GM21526 (cell line): ENCODE measurements around the gene C15orf62.
A peak's percentile ranks its signal among the peaks of the same experiment; 100 is the strongest.

Experiments used
- ATAC-seq: cut with Tn5 transposase; IDR thresholded peaks from one replicate; pipeline ENCODE4 v1.9.1; 2021; ENCODE audit warnings: moderate library complexity; ENCODE audit not compliant: unreplicated experiment, low FRiP score

Gene C15orf62

GRCh38 chr15:40775740-40776536 lies 6.2 kb downstream of the C15orf62 start:
- ATAC-seq = no peak

DNA sequence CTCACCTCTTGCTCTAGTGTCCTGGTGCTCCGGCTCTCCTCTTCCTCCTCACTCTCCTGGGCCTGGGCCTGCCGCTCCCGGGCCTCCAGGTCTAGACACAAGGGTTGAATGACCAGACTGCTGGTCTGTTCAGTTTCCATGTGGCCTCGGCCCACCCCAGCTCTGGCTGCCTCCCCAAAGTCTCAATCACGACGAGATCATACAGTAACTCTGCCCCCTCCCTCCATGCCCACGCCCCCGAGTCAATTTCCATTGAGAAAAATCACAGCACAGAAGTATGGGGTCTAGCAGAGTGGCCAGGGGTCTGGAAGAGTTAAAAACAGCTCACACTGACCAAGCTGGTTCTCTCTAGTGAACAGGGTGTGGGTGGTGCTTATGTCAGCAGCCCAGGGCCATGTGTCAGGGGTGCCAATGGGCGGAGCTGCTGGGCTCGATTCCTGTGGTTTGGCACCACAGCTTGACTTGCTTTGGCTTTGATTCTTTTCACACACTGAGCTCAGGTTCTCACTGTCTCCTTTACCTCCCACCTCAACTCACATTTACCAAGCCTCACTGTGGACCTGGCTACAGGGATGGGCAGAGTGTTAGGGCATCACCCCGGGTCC lies 6.9 kb downstream of the C15orf62 start:
- no peak for ATAC-seq

DNA sequence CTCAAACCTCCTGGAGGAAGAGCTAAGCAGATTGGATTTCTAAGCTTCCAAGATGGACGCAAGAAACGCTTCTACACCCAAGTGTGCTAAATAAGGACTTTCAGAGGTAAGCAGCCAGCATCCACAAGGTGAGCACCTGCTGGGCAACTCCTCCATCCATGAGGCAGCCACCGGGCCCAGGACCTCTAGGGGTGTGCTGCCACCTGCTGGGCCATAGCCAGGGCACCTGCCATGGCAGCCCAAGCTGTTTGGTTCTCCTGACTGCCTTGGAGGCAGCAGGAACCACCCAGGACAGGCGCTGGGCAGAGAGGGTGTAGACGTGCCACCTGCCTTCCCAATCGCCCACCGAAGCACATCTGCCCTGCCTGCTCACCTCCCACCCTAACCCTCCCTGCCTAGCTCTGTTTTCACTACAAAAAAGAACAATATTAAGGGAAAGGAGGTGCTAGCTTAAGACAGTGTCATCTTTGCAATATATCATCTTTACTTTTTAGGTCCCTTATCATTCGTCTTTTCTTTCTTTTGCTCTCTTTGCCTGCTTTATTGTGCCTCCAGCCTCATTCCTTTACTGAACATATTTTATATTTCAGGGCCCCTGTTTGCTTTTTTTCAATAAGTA lies 12.9 kb downstream of the C15orf62 start:
- ATAC-seq = peak; percentile 67

DNA sequence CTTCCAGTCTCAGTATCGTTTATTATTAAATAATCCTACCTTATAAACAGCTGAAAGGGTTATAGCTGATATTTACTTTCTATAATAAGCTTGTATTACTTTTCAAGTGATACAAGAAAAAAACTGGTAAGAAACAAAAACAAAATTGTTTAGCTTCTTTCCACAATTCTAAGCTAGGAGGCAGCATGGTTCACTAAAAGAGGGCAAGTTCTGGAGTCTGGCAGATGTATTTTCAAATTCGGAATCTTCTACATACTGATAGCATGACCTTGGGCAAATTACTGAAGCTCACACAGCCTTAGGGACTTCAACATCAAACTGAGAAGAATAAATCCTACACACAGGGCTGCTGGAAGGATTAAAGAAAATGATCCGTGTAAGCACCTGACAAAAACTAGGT lies 15.4 kb downstream of the C15orf62 start:
- ATAC-seq = no peak

DNA sequence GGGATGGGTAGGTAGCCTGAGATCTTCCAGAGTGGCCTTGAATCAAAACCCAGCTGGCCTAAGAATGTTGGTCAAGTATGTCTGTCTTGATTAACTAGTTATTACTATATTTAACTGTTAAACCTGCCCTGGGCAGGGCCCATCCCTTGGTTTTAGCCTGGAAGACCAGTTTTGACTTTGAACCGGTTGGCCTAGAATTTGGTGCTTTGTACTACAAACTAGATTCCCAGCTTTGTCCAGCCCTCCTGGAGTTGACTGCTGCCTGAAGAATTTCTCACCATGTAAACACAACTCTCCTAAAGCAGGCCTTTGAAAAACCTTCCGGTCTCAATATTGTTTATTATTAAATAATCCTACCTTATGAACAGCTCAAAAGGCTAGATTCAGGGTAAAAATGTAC lies 16.0 kb downstream of the C15orf62 start:
- no peak for ATAC-seq

- no peak for ATAC-seq
Measured at GRCh38 chr15:40787344-40787841, 17.6 kb downstream of the C15orf62 start.

DNA sequence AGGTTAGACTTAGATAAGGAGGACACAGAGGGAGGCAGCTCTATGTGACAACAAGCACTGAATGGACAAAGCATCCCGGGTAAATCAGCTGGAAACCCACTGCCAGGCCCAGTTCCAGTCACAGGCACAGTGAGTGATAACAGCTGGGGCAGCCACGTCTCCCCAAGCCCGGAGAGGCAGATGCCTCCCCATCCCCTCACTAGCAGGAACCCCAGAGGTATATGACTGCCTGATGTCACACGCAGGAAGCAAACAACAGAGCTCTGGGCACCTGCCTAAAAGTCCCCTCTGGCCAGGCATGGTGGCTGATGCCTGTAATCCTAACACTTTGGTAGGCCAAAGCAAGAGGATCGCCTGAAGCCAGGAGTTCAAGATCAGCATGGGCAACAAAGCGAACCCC lies 18.2 kb downstream of the C15orf62 start:
- ATAC-seq = no peak

- no peak for ATAC-seq
Measured at GRCh38 chr15:40789119-40789518, 19.3 kb downstream of the C15orf62 start.

- no peak for ATAC-seq
Measured at GRCh38 chr15:40789999-40790398, 20.2 kb downstream of the C15orf62 start.

DNA sequence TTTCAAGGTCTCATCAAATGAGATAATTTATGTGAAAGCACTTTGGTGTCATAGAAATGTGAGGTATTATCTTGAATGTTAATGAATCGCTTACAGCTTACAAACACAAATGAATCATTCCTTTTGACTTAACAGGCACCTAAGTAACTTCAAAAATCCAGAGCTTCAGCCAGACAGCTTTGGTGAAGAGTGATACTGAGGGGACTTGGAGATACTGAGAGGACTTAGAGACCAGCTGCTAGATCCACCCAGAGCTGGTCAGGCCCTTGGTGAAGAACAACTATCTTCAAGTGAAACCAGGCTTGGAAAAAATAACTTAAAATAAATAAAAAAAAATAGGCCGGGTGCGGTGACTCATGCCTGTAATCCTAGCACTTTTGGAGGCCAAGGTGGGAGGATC lies 20.9 kb downstream of the C15orf62 start:
- no peak for ATAC-seq

DNA sequence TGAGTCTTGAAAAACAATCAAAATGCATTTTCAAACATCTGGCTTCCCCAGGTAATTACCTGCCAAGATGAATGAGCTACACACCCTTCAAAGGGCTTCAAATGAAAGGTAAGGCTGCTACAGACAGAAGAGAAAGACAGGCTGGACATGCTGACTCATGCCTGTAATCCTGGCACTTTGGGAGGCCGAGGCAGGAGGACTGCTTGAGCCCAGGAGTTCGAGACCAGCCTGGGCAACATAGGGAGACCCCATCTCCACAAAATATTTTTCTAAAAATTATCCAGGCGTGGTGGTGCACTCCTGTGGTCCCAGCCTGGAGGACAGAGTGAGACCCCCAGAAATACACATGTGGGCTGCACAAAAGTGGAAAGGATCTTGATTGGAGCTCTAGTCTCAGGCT lies 22.6 kb downstream of the C15orf62 start:
- ATAC-seq = no peak

- no peak for ATAC-seq
Measured at GRCh38 chr15:40793216-40793989, 23.6 kb downstream of the C15orf62 start.

DNA sequence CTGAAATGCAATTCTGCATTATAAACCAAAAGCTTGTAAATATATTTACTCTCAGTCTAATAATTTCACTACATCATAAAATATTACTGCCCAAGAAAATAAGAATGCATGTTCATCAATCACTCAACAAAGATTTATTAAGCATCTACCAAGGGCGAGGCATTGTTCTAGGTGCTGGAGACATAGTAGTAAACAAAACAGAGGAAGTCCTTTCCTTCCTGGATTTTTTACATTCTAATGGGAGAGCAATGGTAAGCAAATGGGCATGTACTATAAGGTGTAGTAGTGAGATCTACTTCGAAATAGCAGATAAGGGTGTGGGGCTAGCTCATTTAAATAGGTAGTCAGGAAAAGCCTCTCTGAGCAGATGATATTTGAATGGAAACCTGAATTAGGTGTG lies 26.3 kb downstream of the C15orf62 start:
- no peak for ATAC-seq

DNA sequence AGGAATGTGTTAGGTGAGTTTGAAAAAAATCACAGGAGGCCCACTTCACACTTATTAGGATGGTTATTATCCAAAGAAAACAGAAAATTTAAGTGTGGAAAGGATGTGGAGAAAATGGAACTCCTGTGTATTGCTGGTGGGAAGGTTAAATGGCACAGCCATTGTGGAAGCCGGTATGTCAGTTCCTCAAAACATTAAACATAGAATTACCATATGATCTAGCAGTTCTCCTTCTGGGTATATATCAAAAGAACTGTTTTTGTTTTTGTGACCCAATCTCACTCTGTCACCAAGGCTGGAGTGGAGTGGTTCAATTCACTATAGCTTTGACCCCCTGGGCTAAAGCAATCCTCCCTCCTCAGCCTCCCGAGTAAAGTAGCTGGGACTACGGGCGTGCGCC lies 26.7 kb downstream of the C15orf62 start:
- ATAC-seq = no peak

DNA sequence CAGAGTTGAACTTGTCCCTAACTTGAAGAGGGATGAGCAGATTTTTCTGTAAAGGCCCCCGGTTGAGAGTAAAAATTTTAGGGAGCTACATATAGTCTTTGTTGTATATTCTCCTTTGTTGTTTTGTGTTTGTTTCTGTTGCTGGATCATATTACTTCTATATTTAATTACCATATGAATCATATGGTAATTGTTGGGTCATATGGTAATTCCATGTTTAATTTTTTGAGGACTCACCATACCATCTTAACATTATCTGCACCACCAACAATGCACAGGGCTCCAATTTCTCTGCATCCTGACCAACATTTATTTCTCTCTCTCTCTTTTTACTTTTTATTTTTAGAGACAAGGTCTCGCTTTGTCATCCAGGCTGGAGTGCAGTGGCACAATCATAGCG lies 29.7 kb downstream of the C15orf62 start:
- ATAC-seq = no peak

DNA sequence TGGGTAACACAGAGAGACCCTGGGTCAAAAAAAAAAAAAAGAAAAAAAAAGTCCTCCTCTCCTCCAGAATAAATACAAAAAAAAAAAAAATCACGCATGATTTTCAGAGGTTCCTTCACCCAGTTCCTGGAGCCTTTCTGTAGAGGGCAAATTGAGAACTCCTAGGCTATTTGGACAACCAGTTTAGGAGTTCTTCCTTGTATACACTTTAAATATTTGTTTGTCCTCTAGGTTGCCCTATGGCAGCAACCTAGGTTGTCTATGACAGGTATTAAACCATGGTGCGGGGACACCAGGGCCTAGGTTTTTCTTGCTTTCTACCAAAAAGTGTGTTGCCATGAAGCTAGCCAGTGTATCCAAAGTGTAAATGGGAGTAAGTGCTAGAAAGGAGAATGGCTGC lies 33.3 kb downstream of the C15orf62 start:
- ATAC-seq = no peak

GRCh38 chr15:40803688-40804087 lies 33.9 kb downstream of the C15orf62 start:
- ATAC-seq = no peak

DNA sequence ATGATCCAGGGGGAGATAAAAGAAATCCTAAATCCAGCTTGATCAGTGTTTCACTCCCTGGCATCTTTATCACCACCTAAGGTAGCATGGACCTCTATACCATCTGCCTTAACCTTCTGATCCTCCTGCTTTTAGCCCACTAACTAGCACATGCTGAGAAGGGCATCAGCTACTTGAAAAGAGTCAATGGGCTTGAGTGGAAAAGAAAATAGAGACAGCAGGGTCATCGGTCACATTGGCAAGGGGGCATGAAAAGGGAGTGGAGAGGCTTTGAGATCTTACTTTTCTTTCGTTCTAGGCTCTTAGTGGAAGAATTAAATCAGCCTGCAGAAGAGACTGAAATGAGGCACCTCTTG lies 36.9 kb downstream of the C15orf62 start:
- no peak for ATAC-seq

GRCh38 chr15:40807028-40807887 lies 37.5 kb downstream of the C15orf62 start, which contains the start of the genes DNAJC17 and ZFYVE19:
Gene DNAJC17, minus strand, starts transcription at chr15:40807473. Its CDS starts 27 bp downstream, at chr15:40807446.
Gene ZFYVE19, plus strand, starts transcription at chr15:40807089. Its CDS starts 501 bp downstream, at chr15:40807590.
- ATAC-seq = peak; percentile 87
